DMS79 treated with DMSO at 0.1 percent for 48 hours (cell line): ENCODE measurements around the gene FTO.

Experiments
- DNase-seq: peaks from one replicate; lab custom pipeline; 2025; lab: John Stamatoyannopoulos, UW

The FTO gene

DNA sequence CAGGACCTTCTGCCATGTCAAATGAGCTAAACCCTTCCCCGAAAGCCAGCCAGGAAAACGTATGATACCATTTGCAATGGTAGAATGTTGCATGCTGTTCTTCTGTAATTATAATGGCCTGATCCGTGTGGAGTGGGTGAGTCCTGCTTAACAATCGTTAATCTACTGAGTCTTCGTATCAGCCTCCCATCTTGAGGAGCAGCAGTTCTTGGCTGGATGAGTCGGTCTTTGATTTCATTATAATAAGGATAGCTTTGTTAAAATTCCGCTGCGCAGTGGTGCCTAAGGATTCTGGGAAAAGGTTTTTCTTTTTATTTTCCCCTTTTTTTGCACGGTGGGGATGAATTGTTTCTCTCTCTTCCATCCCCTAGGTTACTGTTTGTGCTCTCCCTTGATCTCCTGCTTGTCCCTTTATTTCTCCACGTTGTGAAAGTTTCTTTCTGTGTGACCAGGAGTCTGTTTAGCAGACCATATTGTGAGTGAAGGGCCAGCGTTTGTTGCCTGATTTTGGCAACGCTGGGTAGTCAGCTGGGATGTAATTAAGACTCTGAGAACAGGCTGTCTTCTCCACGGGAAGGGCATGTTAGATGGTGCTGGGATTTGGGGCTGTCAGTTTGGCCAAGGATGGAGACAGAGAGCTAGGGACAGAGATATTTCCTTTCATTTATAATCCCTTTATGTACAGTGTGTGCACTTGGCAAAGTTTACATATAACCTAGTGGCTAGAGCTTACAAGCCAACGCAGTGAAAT is 263.0 kb downstream of the FTO start:
- no peak for DNase-seq

GRCh38 chr16:53967572-53967971 is 263.6 kb downstream of the FTO start:
- no peak for DNase-seq

GRCh38 chr16:53968454-53968853 is 264.5 kb downstream of the FTO start:
- DNase-seq: no peak

DNA sequence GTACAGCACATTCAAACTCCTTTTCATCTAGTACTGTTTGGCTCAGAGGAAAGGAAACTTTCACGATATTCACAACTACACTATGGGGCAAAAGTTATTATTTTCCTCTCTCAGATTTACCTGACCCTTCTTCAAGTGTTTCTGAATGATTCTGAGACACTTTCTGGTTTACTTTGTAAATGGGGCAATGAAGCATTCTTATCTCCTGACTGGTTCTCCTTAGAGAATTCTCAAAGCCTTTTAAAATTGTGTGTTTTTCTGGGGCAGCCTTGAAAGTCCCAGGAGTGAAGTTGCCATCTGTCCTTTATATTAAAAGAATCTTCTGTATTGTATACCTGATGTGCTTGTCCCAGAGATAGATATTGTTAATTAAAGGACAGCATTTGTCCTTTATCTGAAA is 264.9 kb downstream of the FTO start:
- no peak for DNase-seq

GRCh38 chr16:53971616-53972015 is 267.7 kb downstream of the FTO start:
- no peak for DNase-seq

DNA sequence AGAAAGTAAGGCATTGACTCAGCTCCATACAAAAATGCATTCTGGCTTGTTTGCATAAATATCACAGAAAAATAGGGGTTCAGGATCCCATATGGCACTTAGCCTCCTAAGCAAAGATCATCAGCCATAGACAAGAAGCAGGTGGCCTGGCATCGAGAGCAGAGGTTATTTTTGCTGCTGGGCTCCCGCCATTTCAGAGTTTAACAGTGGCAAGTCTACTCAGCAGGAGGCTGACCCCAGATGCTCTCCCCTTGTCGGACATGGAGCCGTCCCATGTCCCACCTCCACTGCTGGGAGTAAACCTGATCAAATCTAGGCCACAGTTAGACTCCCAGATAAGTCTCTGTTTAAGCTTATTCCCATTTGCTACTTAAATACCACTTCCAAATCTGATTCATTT is 269.1 kb downstream of the FTO start:
- DNase-seq: no peak

DNA sequence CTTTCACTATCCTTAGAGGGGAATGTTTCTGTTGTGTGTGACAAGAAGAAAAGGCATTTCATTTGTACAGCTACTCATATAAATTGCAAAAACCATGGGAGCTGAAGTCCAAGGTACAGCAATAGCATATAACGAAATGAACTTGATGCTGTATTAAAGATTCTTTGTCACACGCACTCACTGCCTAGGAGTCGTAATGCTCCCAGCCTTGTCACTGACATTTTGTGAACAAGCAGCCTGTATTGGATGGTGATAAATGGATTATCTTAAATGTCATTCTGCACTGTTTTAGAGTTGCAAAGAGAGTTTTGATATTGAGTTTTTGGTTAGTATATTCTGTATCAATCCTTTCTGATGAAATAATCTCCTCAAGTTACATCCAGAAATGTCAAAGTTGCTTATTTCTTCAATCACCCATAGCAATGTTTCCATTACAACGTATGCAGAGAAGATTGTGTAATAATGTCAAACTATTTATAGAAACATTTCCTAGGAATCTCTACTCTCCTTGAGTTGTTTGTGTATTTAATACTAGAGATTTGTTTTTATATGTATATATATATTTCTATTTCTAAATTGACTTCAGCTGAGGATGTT is 270.6 kb downstream of the FTO start:
- DNase-seq: no peak

DNA sequence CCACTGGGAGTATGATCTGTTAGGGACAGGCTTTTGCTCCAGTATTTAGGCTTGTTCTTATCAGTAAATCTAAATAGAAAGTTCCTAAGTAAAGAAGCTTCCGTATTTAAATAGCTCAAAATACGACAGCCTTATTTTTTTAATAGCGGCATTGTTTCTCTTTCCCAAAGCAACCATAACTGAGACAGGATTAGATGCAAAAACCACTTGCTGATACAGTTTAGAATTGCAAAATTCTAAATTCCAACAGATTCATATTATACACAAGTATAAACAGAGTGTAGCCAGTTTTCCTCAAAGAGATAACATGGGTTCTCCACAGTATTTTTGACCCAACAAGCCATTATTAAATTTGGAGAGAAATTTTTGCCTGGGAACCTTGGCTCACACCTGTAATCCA is 276.7 kb downstream of the FTO start:
- no peak for DNase-seq

GRCh38 chr16:53982631-53983042 is 278.7 kb downstream of the FTO start:
- DNase-seq: no peak

DNA sequence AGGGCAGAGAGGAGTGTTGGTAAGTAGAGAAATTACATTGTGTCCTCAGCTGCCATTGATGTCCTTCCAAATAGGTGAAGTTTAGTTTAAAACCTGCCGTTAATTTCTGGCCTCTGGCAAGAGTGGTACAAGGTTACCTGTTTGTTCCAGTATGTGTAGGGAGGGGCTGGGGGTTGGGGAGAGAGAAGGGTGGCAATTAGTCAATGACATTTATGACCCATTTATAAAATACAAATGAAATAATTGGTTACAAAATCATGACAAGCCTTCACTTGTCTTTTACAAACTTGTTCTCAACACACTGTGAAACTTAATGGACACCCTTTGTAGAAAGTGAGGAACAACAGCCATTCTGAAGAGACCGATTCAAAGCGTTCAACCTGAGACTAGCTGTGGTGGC is 281.0 kb downstream of the FTO start:
- DNase-seq: no peak

DNA sequence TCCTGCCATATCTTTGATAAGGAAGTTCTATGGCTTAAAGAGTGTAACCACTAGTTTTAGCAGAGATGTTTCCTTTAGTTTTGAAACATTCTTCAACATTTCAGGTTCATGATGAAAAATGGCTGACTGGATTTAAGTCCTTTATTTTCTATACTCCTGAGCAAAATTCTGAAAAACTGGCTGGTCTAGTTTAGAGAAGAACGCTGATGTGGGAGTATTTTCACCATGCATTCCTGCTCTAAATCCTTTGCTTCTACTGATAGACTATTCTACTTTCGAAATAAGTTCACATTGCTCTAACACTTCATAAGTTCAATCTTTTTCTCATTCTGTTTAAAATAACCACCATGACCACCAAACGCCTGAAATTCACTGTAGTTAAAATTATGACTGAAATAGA is 281.9 kb downstream of the FTO start:
- no peak for DNase-seq

GRCh38 chr16:53986793-53987192 is 282.8 kb downstream of the FTO start:
- no peak for DNase-seq

DNA sequence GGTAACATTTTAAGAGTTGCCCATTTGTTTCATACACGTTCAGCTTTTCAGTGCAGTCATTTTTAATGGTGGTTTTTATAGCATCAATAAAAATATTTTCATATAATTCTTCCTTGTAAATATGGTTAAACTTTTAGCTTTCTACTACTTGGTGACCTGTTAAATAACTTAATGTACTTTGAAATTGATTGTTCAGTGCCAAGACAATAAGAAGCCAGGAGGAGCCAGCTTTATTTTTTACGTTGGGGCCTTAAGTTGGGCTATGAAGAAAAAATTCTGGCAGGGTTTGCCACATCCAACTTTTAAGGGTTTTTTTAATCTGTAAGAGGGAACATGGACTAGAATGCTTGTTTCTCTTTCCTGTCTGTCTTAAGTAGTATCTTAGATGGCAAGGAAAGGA is 284.2 kb downstream of the FTO start:
- DNase-seq: no peak

GRCh38 chr16:53989597-53989996 is 285.6 kb downstream of the FTO start:
- no peak for DNase-seq

- DNase-seq: peak; percentile 72
These were observed 287.9 kb downstream of the FTO start for GRCh38 chr16:53991754-53992378.

DNA sequence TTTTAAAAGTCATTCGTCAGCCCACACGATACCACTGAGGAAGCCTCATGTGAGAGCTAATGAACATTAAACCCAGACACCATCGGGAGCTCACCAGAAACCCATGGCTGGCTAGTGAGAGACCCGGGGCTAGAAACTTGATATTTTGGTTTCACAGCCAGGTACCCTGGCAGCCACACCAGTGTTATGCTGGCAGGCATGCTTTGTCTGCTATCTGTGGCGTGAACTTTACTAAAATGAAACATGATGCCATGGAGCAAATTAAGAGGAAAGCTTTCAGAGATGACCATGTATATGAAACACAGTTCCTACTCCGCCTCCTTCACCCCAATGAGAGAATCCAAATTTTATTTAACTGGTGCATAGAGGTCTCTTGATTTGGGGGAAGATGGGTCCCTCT is 291.4 kb downstream of the FTO start:
- peak; percentile 17 for DNase-seq

DNA sequence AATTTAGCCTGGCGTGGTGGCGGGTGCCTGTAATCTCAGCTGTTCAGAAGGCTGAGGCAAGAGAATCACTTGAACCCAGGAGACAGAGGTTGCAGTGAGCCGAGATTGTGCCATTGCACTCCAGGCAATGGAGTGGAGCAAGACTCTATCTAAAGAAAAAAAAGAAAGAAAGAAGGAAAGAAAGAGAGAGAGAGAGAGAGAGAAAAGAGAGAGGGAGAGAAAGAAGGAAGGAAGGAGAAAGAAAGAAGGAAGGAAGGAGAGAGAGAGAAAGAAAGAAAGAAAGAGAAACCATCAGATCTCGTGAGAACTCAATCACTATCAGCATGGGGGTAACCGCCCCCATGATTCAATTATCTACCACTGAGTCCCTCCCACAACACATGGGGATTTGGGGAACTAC is 293.0 kb downstream of the FTO start:
- no peak for DNase-seq

- no peak for DNase-seq
These were observed 294.3 kb downstream of the FTO start for GRCh38 chr16:53998024-53998810.

DNA sequence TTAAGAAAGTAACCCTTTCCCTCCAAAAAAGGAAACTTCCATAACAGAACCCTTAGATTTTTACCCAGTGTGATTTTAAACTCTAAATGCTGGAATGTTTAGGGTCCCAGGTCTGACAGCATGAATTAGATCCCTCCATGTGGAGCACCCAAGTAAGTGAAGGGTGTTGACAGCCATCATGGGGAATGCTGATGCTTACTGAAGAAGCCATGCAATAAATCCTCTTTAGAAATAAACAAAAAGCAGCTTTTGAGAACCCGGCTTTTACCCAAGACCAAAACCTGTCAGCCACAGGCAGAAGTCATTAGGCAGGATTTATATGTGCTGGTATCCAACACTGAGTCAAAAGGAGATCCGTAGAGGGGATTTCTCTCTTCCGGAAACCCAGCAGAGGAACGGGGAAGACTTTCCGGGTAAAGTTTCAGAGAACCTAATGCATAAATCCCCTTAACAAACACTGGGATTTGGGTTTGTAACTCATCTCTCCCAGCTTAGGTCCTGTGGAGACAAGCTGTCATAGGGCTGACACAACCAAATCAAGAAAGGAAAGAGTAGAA is 295.1 kb downstream of the FTO start:
- DNase-seq: no peak

GRCh38 chr16:53999841-54000240 is 295.9 kb downstream of the FTO start:
- DNase-seq: no peak

DNA sequence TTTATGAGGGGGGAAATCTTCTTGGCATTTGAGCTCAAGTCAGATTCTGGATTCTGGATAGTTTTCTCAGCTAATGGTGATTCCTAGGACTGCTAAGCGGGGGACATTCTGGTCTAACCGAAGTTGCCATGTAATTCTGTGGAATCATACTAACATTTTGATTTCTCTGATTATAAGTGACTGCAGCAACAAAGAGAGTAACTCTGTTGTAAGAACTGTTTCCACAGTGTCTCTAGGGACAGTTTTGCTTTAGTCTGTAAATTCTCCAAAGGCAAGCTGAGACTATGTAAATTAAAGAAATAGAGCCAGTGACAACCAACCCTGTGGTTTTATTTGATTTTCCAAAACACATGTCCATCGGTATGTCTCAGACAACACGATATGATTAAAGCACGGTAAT is 296.4 kb downstream of the FTO start:
- no peak for DNase-seq

- DNase-seq: no peak
These were observed 302.7 kb downstream of the FTO start for GRCh38 chr16:54006693-54007092.
